NAMALWA (cell line): Measurements from ENCODE around the gene KCNQ4.

ENCODE experiments used
- DNase-seq: peaks from one replicate; pipeline ENCODE4 v3.0.0-alpha.2; 2015; ENCODE audit warnings: low spot score

The KCNQ4 gene

DNA sequence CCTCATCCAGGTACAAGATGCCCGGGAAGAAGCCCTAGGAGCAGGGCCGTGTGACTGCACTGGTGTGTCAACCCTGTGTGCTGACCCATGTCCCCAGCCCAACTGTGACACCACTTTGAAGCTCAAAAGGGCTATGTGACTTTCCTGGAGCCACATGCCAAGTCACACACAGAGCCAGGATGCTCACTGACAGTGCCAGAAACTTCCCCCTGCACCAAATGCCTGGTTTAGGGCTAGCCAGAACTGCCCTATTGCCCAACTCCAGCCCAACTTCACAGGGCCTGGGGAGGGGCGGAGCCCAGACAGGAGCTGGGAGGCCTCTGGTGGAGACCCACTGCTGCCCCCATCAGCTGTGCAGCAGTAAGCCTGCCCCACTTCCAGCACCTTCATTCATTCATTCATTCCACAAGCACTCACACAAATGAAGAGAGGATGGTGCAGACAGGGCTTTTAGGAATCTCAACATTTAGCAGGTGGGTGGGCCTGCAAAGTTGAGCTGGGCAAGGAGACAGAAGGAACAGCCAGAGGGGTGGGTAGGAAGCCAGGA lies 36.7 kb downstream of the KCNQ4 start:
- DNase-seq, result no peak

GRCh38 chr1:40820911-40821693 lies 37.5 kb downstream of the KCNQ4 start:
- no peak for DNase-seq

DNA sequence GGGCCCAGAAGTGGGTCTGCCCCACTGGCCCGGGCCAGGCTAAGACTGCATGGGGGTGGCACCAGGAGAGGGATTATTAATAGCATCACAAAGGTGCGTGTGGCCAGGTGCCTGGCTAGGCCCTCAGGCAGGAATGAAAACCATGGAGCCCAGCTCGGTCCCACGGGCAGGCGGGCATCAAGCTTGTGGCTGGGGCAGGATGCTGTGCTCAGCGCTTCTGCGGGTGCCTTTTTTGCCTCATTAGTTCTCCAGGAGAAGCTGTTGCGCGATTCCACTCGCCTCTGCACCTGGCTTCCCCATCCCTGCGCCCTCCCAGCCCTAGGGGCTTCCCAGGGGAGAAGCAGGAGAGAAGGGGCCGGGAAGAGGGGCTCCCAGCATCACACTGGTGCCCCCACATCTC lies 39.3 kb downstream of the KCNQ4 start:
- no peak for DNase-seq

GRCh38 chr1:40823345-40823744 lies 39.8 kb downstream of the KCNQ4 start:
- DNase-seq, result no peak

DNA sequence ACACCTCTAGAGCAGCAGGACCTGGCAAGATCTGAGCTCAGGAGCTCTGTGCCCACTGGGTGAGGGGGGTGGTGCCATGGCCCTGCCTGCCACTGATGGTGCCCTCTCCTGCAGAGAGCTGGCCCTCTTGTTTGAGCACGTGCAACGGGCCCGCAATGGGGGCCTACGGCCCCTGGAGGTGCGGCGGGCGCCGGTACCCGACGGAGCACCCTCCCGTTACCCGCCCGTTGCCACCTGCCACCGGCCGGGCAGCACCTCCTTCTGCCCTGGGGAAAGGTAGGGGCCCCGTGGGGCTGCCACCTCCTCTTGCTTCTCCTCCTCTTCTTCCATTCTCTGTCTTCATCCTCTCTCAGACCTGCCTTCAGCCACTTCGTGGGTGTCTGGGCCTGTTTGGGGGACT lies 40.4 kb downstream of the KCNQ4 start:
- no peak for DNase-seq

- DNase-seq, result no peak
Observed at GRCh38 chr1:40824591-40825434, 41.2 kb downstream of the KCNQ4 start.

- no peak for DNase-seq
Observed at GRCh38 chr1:40825435-40825788, 41.8 kb downstream of the KCNQ4 start.

GRCh38 chr1:40825996-40826395 lies 42.4 kb downstream of the KCNQ4 start:
- no peak for DNase-seq

DNA sequence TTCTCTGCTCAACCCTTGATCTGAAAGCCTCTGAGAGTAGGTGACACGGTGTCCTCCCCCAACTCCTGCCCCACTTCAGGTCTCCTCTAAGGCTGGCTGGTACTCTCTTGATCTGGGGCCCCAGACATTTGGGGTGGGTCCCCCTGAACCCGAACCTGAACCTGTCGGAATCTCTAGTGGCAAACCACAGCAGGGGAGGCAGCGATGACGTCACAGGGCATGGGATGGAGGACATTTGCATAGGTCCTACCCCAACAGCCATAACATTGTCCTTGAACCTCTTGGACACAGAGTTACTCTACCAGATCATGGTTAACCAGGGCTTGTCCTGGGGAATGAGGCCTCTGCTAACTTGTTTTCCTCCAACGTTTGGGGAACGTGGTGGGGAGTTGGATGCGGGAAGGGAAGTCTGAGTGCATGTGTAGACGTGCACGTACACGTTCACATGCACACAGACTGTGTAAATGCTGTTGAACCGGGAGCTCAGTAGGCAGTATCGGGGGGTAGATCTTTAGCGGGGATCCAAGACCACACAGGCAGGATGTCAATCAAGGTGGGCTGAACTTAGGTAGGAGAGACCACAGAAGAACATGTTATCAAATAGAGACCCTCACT lies 46.2 kb downstream of the KCNQ4 start:
- no peak for DNase-seq

- no peak for DNase-seq
Observed at GRCh38 chr1:40830419-40830943, 46.9 kb downstream of the KCNQ4 start.

- DNase-seq, result no peak
Observed at GRCh38 chr1:40831001-40831732, 47.6 kb downstream of the KCNQ4 start.

- no peak for DNase-seq
Observed at GRCh38 chr1:40833979-40834378, 50.4 kb downstream of the KCNQ4 start.

DNA sequence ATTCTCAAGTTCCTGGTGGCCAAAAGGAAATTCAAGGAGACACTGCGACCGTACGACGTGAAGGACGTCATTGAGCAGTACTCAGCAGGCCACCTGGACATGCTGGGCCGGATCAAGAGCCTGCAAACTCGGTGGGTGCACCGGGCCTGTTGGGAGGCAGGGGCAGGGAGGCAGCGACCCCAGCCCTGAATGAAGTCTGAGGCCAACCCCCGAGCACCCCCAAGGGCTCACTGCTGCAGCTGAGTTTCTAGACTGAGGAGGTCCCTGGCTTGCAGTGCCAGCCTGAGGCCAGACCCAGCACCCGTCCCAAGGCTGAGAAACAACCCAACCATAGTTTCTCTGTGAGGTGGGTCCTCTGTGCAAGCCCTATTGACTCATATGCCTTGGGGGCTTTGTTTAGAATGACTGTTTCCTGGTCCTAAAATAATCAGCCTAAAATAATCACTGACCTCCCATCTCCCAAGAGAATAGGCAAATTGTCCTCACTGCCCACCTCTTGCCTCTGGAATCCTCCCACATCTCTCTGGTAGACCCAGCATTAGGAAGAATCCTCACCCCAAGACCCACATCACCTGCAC lies 51.5 kb downstream of the KCNQ4 start:
- DNase-seq, result no peak

DNA sequence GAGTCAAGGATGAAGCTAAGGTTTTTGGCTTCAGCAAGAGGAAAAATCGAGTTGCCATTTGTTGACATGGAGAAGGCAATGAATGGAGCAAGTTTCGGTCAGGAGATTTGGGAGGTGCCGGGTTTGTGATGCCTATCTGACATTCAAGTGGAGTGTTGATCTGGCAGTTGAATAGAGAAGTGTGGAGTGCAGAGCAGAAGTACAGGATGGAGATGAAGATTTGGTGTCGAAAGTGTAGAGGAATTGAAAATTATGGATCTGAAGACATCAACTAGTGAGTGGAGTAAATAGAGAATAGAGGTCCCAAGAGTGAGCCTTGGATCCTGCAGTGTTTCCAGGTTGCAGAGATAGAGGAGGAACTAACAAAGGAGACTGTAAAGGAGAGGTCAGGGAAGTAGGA lies 52.7 kb downstream of the KCNQ4 start:
- DNase-seq, result no peak

- no peak for DNase-seq
Observed at GRCh38 chr1:40837601-40838000, 54.0 kb downstream of the KCNQ4 start.

GRCh38 chr1:40838045-40838979 lies 54.7 kb downstream of the KCNQ4 start:
- no peak for DNase-seq

DNA sequence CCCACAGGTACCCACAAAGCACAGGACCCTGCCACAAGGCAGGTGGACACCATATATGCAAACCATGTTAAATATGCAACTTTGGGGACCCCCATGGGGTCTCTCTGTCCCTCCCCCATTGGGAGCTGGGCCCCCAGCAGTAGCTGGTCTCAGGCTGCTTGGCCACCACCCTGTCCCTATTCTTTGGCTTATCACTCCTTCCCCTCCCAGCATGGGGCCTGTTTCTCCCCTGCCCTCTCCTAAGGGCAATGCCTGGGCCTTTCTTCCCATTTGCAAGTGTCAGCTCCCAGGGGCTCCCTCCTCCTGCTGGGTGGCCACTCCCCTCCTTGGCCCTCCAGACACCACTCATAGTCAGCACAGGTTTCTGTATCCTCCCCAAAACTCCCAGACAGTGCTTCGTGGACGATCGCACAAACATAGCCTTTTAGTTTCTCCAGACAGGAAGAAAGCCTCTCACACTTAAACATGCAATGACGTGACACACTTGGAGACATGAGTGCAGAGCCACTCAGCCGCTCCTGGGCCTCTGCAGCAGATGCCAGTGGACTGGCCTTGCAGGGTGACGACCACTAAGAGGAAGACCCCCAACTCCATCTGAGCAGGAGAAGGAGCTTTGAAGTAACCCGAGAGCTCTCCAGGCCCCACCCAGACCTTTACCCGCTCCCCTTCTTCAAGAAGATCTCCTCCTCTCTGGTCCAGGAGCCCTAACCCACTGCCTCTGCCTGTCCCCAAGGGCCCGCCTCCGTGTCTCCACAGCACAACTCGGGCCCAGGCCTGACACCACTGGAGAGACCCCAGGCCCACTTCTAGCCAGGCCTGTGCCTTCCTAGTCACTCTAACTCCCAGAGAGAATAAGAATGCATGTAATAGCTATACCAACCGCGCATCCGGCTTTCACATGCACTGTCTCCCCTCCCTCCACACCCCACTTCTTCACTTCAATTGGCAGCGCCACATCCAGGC lies 55.7 kb downstream of the KCNQ4 start:
- DNase-seq, result no peak

DNA sequence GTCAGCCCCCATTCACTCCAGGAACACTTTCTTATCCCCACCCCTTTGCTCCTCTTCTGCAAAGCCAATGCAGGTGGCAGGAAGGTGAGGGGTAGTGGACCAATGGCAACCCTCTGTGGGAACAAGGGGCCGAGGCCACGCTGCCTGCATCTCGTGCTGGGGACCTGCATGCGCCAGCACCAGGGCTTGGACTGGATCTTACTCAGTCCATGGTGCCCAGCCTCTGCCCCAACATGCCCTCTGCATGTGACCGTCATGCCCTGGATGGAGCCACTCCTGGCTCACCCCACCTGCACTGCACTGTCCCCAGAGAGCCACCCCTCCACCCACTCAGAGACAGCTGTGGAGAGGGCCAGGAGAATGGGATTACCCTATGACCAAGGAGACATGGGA lies 56.4 kb downstream of the KCNQ4 start:
- DNase-seq, result no peak
